GM19452 (cell line): ENCODE results near the gene CAMK2D.

Experiments used
- ATAC-seq: cut with Tn5 transposase; IDR thresholded peaks from one replicate; pipeline ENCODE4 v1.9.1; 2021; ENCODE audit not compliant: unreplicated experiment

CAMK2D gene

DNA sequence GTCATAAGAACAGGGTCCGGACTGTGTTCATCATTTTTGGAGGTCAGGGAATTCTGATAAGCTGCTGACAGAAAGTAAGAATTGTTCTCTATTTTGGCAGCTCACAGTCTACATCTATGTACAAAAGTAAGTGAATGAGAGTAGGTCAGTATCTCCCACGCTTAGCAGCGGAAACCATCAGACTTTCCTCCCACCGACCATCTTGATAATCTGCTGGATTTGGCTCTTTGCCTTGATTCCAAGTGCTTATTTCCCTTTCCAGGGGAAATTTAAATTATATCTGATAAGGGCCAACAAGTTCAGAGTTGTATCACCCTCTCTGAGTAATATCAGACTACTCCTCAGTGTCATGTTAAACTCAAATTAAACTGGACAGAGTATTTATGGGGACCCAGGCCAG, 118.0 kb downstream of the CAMK2D start:
- ATAC-seq, result no peak

DNA sequence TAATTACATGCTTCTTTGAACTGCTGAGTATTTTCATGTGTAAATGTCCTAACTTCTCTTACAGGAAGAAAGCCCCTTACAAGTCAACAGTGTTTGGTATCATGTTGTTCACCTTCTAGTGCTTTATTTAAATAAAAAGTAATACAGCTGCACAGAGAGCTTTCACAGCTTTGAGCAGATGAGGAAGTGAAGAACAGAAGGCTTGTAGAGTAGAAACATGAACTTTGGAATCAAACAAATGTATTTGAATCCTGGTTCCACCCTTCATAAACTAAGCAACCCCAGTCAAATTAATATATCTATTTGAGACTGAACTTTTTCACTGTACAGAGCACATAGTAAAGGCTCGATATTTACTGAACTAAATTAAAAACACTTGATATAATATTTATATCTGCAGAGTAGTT, 120.5 kb downstream of the CAMK2D start:
- ATAC-seq, result peak; percentile 53

GRCh38 chr4:113639326-113639725, 122.2 kb downstream of the CAMK2D start:
- peak; percentile 38 for ATAC-seq

- ATAC-seq, result no peak
These were observed 123.0 kb downstream of the CAMK2D start for GRCh38 chr4:113638562-113638832.

DNA sequence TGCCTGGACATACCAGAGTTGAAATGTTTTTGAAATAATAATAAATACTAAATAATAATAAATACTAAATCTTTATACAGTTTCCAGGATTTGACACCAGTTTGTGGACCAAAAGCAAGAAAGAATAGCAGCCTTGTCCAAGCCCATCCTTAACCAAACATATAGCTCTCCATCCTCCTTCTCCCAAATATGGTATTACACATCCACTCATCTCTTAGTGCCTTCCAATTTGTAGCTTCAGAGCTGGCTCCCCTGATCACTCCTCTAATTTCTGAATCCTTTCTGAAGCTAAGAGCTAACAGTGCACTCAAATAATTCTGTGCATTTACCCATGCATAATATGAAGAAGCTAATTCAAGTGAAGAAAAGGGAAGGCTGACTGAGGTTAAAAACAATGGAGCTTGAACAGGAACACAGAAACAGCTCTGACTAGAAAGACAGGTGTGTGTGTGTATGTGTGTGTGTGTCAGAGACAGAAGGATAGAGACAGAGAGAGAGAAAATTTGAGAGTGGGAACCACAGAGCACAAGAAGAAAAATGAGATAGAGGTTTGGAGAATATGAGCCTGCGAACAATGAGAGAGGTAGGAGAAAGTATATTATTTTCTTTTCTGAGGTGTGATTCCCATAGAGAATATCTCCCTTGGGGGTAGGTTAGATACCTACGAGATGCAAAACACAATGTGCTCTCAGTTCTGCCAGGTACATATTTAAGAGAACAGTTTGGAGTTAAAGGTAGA, 123.5 kb downstream of the CAMK2D start:
- ATAC-seq, result no peak

DNA sequence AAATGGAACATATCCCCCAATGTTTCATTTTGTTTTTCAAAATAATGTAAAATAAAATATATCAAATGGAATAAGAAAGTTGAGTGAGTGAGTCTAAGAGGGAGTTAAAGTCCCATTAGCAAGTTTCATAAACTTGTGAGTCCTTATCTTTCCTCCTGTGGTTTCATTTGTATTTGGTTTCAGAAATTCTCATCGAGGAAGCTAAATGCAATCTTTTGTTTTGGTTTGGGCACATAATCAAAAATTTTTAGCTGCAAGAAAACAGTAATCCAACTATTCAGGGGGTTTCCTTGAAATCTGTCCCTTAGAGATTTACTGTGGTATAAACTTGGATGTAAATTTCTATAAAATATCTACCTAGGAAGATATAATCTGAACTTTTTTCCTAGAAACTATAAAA, 124.2 kb downstream of the CAMK2D start:
- no peak for ATAC-seq

GRCh38 chr4:113636877-113637276, 124.7 kb downstream of the CAMK2D start:
- ATAC-seq, result peak; percentile 27

- peak; percentile 42 for ATAC-seq
These were observed 125.1 kb downstream of the CAMK2D start for GRCh38 chr4:113636438-113636818.

DNA sequence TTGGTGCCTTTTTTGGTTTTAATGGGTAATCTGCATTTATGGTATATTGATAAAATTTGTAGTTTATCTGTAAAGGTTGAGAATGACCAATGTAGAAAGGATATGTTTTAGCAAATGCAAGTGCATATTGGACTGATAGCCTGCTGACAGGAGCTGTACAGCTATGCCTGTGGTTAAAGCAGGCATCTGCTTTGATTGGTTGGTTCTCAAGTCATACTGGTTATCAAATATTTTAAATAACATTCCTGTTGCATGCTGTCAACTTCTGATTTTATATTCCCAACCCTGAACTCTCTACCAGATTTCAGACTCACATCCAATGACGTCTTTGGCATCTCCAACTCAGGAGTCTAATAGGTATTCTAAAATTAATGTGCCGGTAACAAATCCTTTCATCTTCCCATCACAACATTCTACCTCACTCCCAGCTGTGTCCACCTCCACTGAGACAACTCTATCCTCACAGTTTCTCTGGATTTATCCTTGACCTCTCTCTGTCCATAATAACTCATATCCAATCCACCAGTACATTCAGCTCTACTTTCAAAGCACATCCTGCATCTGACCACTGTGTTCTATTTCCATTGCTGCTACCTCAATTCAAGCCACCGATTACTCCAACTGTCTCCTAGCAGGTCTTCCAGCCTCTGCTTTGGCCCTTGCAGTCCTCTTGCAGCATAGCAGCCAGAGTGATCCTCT, 125.7 kb downstream of the CAMK2D start:
- ATAC-seq, result peak; percentile 12

- ATAC-seq, result no peak
These were observed 127.2 kb downstream of the CAMK2D start for GRCh38 chr4:113634081-113634969.

DNA sequence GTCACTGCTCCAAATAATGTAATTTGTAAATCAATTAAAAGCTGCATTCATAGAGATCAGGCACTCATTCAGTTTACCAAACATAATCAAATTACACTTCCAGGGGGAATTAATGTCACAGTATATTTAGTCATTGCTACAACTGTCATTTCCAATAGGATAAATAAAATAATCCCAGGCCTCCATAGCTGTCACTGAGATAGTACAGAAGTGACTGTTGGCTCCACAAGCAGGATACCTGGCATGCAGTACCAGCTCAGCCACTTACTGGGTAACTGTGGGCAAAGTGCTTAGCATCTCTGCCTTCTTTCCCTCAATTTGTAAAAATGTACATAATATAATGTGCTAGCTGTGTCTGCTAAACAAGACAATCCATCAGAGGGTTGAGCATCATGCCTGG, 128.1 kb downstream of the CAMK2D start:
- ATAC-seq, result no peak

- no peak for ATAC-seq
These were observed 132.8 kb downstream of the CAMK2D start for GRCh38 chr4:113628711-113629110.

GRCh38 chr4:113627321-113627720, 134.2 kb downstream of the CAMK2D start:
- ATAC-seq, result no peak

GRCh38 chr4:113625902-113626301, 135.6 kb downstream of the CAMK2D start:
- no peak for ATAC-seq

- no peak for ATAC-seq
These were observed 138.2 kb downstream of the CAMK2D start for GRCh38 chr4:113623274-113623894.

DNA sequence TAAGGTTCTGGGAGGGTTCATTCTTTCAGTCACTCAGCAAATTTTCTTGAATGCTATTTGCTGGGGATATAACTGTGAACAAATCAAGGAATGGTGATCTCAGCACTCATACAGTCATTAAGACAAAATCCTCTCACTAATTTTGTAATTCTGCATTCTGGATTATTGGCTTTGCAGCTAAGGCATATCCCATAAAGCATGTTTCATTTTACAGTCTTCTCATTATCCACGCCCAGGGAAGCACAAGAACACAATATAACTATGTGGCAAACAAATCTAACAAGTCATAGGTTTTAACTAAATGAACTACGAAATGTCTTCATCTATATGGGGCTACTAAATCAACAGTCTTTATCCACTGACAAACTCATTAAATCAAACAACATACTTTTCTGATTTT, 139.9 kb downstream of the CAMK2D start:
- no peak for ATAC-seq

DNA sequence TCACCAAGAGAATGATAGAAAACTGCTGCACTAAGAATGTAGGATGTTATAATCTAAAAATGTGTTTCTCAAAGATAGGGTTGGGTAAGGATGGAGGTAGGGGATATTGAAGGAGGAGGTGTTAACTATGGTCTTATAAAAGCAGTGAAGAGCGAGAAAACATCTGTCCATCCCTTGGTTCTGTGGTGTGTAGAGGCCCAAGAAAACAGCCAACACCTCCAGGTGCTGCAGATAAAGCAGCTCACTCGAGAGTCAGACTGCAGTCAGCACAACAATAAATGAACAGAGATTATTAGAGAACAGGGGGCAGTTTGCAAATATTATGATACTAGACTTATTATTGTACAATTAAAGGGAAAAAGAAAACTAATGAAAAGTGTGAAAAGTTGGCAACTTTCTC, 141.5 kb downstream of the CAMK2D start:
- no peak for ATAC-seq

GRCh38 chr4:113619526-113619925, 142.0 kb downstream of the CAMK2D start:
- no peak for ATAC-seq

DNA sequence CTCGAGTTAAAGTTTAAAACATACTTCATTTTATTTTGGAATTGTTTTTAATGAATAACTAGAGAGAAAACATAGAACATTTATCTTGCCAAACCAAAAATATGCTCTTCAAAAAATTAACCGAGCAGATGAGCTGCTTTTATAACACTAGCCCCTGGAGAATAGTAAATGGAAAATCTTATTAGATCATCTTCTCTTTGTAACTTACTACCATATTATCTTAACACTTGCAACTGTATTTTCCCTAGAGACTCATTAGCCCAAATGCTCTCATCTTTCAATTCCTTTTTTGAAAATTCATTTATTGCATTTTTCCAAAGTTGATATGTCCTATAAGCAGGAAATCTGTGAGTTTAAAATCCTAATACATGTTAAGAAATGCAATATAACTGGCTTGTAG, 143.3 kb downstream of the CAMK2D start:
- ATAC-seq, result no peak

DNA sequence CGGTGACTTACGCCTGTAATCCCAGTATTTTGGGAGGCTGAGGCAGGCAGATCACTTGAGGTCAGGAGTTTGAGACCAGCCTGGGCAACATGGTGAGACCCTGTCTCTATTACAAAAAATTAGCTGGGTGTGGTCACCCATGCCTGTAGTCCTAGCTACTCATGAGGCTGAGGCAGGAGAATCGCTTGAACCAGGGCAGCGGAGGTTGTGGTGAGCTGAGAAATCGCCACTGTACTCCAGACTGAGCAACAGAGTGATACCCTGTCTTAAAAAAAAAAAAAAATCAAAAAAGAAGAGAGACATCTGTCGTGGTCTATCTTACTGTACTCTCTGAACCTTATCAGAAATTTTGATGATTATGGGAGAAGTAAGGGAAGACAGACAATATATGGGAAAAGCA, 144.3 kb downstream of the CAMK2D start:
- ATAC-seq, result no peak

- ATAC-seq, result no peak
These were observed 145.1 kb downstream of the CAMK2D start for GRCh38 chr4:113616443-113616842.
